T47D (cell line): Measurements from ENCODE around the gene TMEM11.
"Not testable (repeated sequence)": the region's sequence is repeated elsewhere in the genome, so short reads cannot be mapped to it uniquely, and the experiment has no call there.

Source experiments
- DNase-seq, 2 experiments: peaks; one replicate each; pipeline versions ENCODE4 v3.0.0 to v3.0.0-alpha.2; 2011 to 2012; ENCODE audit warnings: low read depth in 1 of 2, low spot score in 1 of 2
- JUND ChIP-seq: IDR thresholded peaks from 2 replicates; pipeline ENCODE4 v1.6.1; 2012; ENCODE audit warnings: low read depth
- in situ Hi-C: cut with HindIII; loops from 2 replicates; pipeline ENCODE4 v1.10.0; 2016; ENCODE audit warnings: low sequenced_read_pairs, low pct_unique_long_range_greater_than_20kb

Gene TMEM11

GRCh38 chr17:21198411-21198810, 15.6 kb downstream of the TMEM11 start:
- DNase-seq = no peak
- in situ Hi-C loops = no loop called here
- no peak for TF ChIP-seq JUND

GRCh38 chr17:21196126-21196525, 17.8 kb downstream of the TMEM11 start:
- in situ Hi-C loops = no loop called here
- TF ChIP-seq JUND = no peak
- DNase-seq = no peak

GRCh38 chr17:21194703-21195102, 19.3 kb downstream of the TMEM11 start:
- in situ Hi-C loops = no loop called here
- TF ChIP-seq JUND = no peak
- DNase-seq = no peak

- no peak for DNase-seq
- in situ Hi-C loops = no loop called here
- no peak for TF ChIP-seq JUND
These were observed 19.7 kb downstream of the TMEM11 start for GRCh38 chr17:21194226-21194625.

- in situ Hi-C loops = no loop called here
- no peak for TF ChIP-seq JUND
- no peak for DNase-seq
These were observed 20.9 kb downstream of the TMEM11 start for GRCh38 chr17:21193031-21193430.

- DNase-seq, in situ Hi-C loops: not testable (repeated sequence)
These were observed 21.5 kb downstream of the TMEM11 start for GRCh38 chr17:21192414-21192813.

- in situ Hi-C loops = no loop called here
- no peak for TF ChIP-seq JUND
- DNase-seq = no peak
These were observed 22.3 kb downstream of the TMEM11 start for GRCh38 chr17:21191698-21192097.

GRCh38 chr17:21190078-21190477, 23.9 kb downstream of the TMEM11 start:
- in situ Hi-C loops = no loop called here
- no peak for DNase-seq
- TF ChIP-seq JUND = no peak

- in situ Hi-C loops = no loop called here
- no peak for TF ChIP-seq JUND
- DNase-seq = no peak
These were observed 24.6 kb downstream of the TMEM11 start for GRCh38 chr17:21189361-21189760.

- in situ Hi-C loops = no loop called here
- TF ChIP-seq JUND = no peak
- no peak for DNase-seq
These were observed 27.4 kb downstream of the TMEM11 start for GRCh38 chr17:21186399-21187187.

- in situ Hi-C loops = no loop called here
- no peak for TF ChIP-seq JUND
- no peak for DNase-seq
These were observed 28.9 kb downstream of the TMEM11 start for GRCh38 chr17:21185061-21185460.

- no peak for DNase-seq
- in situ Hi-C loops = no loop called here
- TF ChIP-seq JUND = no peak
These were observed 29.4 kb downstream of the TMEM11 start for GRCh38 chr17:21184570-21184969.

- DNase-seq = no peak
- TF ChIP-seq JUND = no peak
- in situ Hi-C loops = no loop called here
These were observed 30.5 kb downstream of the TMEM11 start for GRCh38 chr17:21183468-21183867.
